GM21737 (cell line): ENCODE data around the gene SPTBN4.
A peak's percentile ranks its signal among the peaks of the same experiment; 100 is the strongest.

Experiments used
- ATAC-seq: cut with Tn5 transposase; IDR thresholded peaks from one replicate; pipeline ENCODE4 v1.9.1; 2021; ENCODE audit warnings: mild to moderate bottlenecking, moderate library complexity; ENCODE audit not compliant: unreplicated experiment

The SPTBN4 gene

GRCh38 chr19:40600570-40601133 lies 133.9 kb downstream of the SPTBN4 start:
- ATAC-seq, result no peak

GRCh38 chr19:40601134-40601974 lies 134.6 kb downstream of the SPTBN4 start, which contains the start of gene LTBP4:
LTBP4 (plus strand) TSS chr19:40601369; CDS start chr19:40601388, 19 bp downstream.
- no peak for ATAC-seq

- no peak for ATAC-seq
These were observed 136.2 kb downstream of the SPTBN4 start for GRCh38 chr19:40603071-40603388.

- peak; percentile 63 for ATAC-seq
These were observed 136.8 kb downstream of the SPTBN4 start for GRCh38 chr19:40603389-40604170.

- no peak for ATAC-seq
These were observed 137.4 kb downstream of the SPTBN4 start for GRCh38 chr19:40604171-40604646.

GRCh38 chr19:40604647-40605215 lies 137.9 kb downstream of the SPTBN4 start:
- ATAC-seq, result no peak

GRCh38 chr19:40605216-40605971 lies 138.6 kb downstream of the SPTBN4 start:
- ATAC-seq, result peak; percentile 27

GRCh38 chr19:40607311-40608239 lies 140.8 kb downstream of the SPTBN4 start:
- no peak for ATAC-seq

GRCh38 chr19:40608240-40608621 lies 141.4 kb downstream of the SPTBN4 start:
- ATAC-seq, result no peak

GRCh38 chr19:40608957-40609356 lies 142.2 kb downstream of the SPTBN4 start:
- no peak for ATAC-seq

GRCh38 chr19:40609561-40610395 lies 143.0 kb downstream of the SPTBN4 start:
- peak; percentile 45 for ATAC-seq

- no peak for ATAC-seq
These were observed 143.7 kb downstream of the SPTBN4 start for GRCh38 chr19:40610396-40611064.

GRCh38 chr19:40611096-40611495 lies 144.3 kb downstream of the SPTBN4 start:
- no peak for ATAC-seq

GRCh38 chr19:40611900-40612698 lies 145.3 kb downstream of the SPTBN4 start:
- ATAC-seq, result no peak

- ATAC-seq, result no peak
These were observed 146.3 kb downstream of the SPTBN4 start for GRCh38 chr19:40612831-40613689.
